ENCODE results near the gene NOXA1.

The NOXA1 gene

DNA sequence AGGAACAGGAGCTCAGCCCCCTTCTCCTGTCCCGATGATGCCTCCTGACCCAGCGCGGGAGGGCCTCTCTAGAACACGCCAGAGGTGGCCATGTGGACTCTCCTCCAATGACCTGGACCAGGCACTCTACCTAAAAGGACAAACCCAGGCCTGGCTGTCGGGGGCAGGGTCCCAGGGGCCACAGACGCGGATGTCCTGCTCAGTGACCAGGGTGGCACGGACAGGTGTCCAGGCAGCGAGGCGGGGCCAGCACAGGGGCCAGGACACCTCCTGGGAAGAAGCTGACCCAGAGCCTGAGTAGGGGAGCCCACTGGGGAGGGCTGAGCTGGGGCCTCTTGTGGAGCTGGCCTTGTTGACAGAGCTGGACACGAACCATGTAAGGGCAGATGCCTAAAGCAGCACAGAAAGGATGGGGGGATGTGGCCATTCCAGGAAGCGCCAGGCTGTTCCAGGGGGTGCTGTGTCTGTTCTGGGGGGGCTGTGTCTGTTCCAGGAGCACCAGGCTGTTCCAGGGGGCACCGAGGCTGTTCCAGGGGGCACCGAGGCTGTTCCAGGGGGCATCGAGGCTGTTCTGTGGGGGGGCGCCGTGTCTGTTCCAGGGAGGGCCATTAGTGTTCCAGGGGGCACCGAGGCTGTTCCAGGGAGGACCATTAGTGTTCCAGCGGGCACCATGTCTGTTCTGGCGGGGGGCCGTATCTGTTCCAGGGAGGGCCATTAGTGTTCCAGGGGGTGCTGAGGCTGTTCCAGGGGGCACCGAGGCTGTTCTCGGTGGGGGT lies 30.8 kb upstream of the NOXA1 start:
- H3K4me3 ChIP-seq (ENCODE audit: low read length): no peak overlapping the region

DNA sequence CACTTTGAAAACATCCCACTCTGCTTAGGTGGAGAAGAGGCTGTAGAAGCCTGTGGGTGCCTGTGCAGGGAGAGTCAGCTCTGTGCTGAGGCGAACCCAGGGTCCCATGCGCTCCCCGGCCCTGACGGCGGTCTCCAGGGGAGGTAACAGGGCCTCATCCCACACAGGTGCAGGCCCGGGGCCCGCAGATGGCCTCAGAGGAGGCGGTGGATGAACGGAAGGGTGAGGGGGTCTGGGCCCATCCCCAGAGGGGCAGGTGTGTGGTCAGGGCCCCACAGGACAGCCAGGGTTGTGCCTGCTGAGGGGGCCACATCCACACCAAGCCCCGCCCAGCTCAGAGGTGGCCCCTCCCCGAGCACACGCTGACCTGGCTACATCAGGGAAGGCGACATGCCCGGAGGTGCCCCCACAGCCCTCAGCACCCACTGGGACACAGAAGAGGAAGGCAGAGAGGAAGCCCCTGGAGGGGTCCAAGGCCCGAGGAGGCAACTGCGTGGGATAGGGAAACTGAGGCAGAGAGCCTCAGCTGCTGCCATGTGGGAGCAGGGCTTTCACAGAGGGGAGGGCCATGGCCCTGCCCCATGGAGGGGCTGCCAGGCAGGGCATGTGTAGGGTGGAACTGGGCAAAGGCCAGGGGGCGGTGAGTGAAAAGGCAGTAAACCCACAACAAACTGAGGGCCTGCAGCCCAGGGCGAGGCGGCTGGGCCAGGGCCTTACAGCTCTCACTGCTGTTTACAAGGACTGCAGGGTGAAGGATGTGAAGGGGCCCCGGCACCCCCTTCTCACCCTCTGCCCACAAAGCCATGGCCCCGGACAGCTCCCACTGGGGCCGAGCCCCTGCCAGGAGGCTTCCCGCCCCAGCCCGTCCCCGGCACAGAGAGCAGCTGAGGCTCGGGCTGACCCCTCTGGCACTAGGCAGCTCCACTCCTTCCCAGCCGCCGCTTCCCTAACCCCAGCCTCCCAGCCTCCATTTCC lies 29.7 kb upstream of the NOXA1 start:
- Histone ChIP-seq H3K4me1 (ENCODE audit: control insufficient read depth, insufficient read depth, low read length) (no peaks in the 10 kb centered on the region), H3K9ac (ENCODE audit: low read length) (no peak overlapping the region), H3K27ac (ENCODE audit: low read depth, low read length) (no peak overlapping the region), H3K27me3 (ENCODE audit: control insufficient read depth, insufficient read depth, low read length) (no peaks in the 10 kb centered on the region), H3K36me3 (ENCODE audit: control insufficient read depth, insufficient read depth, low read length) (no peaks in the 10 kb centered on the region), H3K4me3 (ENCODE audit: low read length) (no peak overlapping the region)

More for the DNA sequence above, 30.8 kb upstream of the NOXA1 start:
- Histone ChIP-seq H3K9ac (ENCODE audit: low read length) (no peak overlapping the region), H3K4me1 (ENCODE audit: control insufficient read depth, insufficient read depth, low read length) (no peaks in the 10 kb centered on the region), H3K27me3 (ENCODE audit: control insufficient read depth, insufficient read depth, low read length) (no peaks in the 10 kb centered on the region), H3K36me3 (ENCODE audit: control insufficient read depth, insufficient read depth, low read length) (no peaks in the 10 kb centered on the region), H3K27ac (ENCODE audit: low read depth, low read length) (no peak overlapping the region)

DNA sequence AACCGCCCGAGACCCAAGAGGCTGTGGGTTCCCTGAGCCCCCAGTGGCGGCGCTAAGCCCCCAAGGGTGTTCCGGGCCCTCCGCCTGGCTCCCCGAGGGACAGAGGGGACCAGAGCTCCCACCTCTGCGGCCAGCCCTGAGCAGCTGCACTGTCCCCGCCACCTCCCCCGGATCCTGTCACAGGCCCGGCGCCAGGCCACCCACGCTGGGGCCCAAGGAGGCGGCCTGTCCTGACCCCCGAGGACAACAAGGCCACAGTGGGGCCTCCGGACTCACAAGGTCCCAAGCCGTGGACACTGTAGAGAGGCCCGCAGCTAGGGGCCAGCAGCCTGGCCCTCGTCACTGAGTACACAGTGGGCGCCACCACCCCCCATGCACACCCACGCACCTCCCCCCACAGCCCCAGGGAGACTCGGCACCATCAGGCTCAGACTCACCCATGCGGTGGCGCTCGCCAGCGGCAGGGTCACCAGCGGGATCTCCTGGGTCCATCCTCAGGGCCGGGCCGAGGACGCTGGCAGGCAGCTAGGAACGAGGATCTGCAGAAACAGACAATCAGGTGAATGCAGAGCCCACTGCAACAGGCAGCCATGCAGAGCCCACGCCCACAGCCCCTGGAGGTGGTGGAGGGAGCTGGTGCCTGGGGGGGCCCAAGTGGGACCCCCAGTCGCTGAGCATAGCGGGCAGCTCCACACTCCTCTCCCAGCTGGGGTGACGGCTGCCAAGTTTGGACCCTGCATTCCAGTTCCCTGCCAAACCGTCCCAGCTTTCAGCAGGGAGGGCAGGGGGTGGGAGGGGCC lies 28.1 kb upstream of the NOXA1 start:
- no peaks in the 10 kb centered on the region for H3K27me3 ChIP-seq (ENCODE audit: control insufficient read depth, insufficient read depth, low read length)
- no peak overlapping the region for H3K27ac ChIP-seq (ENCODE audit: low read depth, low read length)
- H3K36me3 ChIP-seq (ENCODE audit: control insufficient read depth, insufficient read depth, low read length): no peaks in the 10 kb centered on the region
- no peaks in the 10 kb centered on the region for H3K4me1 ChIP-seq (ENCODE audit: control insufficient read depth, insufficient read depth, low read length)
- H3K9ac ChIP-seq (ENCODE audit: low read length): no peak overlapping the region
- H3K4me3 ChIP-seq (ENCODE audit: low read length): no peak overlapping the region

DNA sequence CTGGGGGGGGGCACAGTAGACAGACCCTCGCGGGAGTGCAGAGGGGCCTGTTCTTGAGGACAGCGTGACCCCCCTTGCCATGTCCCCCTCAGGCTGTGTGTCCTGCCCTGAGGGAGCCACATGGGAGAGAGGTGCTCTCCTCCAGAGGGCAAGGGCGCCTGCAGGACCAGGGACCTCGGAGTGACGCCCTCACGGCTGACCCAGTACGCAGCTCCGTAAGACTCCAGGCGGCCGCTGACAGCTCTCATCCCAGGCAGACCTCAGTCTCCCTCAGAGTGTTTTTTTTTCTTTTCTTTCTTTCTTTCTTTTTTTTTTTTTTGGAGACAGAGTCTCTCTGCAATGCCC lies 27.6 kb upstream of the NOXA1 start:
- Histone ChIP-seq H3K36me3 (ENCODE audit: control insufficient read depth, insufficient read depth, low read length) (no peaks in the 10 kb centered on the region), H3K9ac (ENCODE audit: low read length) (no peak overlapping the region), H3K27ac (ENCODE audit: low read depth, low read length) (no peak overlapping the region)

DNA sequence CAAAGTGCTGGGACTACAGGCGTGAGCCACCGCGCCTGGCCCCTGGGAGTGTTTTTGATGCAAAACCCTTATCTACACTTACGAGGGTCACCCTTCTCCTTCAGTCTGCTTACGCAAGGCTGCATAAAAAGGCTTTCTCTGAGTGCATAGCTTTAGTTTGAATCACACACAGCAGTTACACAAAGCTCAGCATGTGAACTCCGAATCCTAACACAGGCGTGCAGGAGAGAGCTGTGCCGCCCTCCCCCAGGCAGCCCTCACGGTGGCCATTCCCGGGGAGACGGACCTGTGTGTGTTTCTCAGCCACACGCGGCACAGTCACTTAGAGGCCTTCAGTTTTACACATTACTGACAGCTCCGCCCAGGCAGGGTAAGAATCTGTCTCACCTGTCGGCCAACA lies 27.0 kb upstream of the NOXA1 start:
- H3K36me3 ChIP-seq (ENCODE audit: control insufficient read depth, insufficient read depth, low read length): no peaks in the 10 kb centered on the region
- no peak overlapping the region for H3K27ac ChIP-seq (ENCODE audit: low read depth, low read length)
- H3K4me1 ChIP-seq (ENCODE audit: control insufficient read depth, insufficient read depth, low read length): no peaks in the 10 kb centered on the region
- no peak overlapping the region for H3K4me3 ChIP-seq (ENCODE audit: low read length)
- H3K27me3 ChIP-seq (ENCODE audit: control insufficient read depth, insufficient read depth, low read length): no peaks in the 10 kb centered on the region
- H3K9ac ChIP-seq (ENCODE audit: low read length): no peak overlapping the region

More for the DNA sequence above, 27.6 kb upstream of the NOXA1 start:
- H3K4me3 ChIP-seq (ENCODE audit: low read length): no peak overlapping the region
- H3K27me3 ChIP-seq (ENCODE audit: control insufficient read depth, insufficient read depth, low read length): no peaks in the 10 kb centered on the region
- no peaks in the 10 kb centered on the region for H3K4me1 ChIP-seq (ENCODE audit: control insufficient read depth, insufficient read depth, low read length)

DNA sequence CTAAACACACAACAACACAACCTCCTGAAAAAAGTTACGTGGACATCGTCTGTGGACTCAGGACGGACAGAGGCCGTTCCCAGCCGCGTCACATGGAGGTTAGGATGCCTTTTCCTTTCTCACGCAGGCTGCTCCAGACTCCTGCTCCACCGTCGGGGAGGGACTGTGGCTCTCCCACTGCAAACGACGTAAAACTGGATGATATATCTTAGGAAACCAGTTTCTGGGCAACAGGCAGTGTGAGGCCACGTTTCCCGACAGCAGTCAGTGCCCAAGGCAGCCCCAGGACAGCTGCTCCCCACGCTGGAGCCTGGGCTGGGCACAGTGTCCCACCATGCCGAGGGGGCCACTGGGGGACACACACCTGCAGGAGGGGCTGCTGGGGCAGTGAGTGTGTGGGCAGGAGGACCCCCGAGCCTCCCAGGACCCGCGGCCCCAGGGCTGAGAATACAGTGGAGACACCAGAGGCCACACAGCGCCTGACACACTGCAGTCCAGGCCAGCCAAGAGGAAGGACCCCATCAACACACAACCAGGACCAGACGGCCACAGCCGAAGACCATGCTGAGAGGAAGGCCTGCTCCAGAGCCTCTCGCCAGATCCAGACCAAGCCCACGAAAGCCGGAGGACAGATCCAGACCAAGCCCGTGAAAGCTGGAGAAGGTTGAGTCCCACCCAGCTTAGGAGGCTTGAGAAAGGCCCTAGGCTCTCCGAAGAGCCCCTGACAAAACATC lies 26.4 kb upstream of the NOXA1 start:
- no peak overlapping the region for H3K27ac ChIP-seq (ENCODE audit: low read depth, low read length)
- no peaks in the 10 kb centered on the region for H3K36me3 ChIP-seq (ENCODE audit: control insufficient read depth, insufficient read depth, low read length)
- no peaks in the 10 kb centered on the region for H3K4me1 ChIP-seq (ENCODE audit: control insufficient read depth, insufficient read depth, low read length)
- H3K27me3 ChIP-seq (ENCODE audit: control insufficient read depth, insufficient read depth, low read length): no peaks in the 10 kb centered on the region
- no peak overlapping the region for H3K4me3 ChIP-seq (ENCODE audit: low read length)
- no peak overlapping the region for H3K9ac ChIP-seq (ENCODE audit: low read length)

DNA sequence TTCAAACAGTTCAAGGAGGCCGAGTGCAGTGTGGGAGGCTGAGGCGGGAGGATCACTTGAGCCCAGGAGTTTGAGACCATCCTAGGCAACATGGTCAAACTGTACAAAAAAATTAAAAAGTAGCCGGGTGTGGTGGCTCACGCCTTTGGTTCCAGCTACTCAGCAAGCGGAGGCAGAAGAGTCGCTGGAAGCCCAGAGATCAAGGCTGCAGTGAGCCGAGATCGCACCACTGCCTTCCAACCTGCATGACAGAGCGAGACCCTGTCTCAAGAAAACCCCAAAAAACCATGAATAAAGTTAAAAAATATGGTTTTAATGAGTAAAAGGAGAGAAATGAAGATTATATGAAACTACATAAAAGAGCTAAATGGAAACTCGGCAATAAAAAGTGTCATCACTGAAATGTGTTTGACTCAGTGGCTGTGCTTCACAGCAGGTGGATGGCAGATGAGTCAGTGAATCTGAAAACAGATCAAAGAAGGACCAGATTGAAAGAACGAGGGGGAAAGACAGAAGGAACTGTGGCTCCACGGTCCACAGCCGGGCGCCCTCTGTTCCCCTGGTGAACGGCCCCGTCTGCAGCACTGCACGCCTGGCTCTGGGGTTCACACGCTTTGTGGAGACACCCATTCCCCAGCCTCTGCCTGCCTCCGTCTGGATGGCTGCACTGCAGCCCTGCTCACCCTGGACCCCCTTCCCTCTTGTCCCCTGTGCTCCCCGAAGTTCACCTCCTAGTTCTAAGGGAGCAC lies 25.3 kb upstream of the NOXA1 start:
- no peak overlapping the region for H3K27ac ChIP-seq (ENCODE audit: low read depth, low read length)
- no peaks in the 10 kb centered on the region for H3K27me3 ChIP-seq (ENCODE audit: control insufficient read depth, insufficient read depth, low read length)
- no peaks in the 10 kb centered on the region for H3K36me3 ChIP-seq (ENCODE audit: control insufficient read depth, insufficient read depth, low read length)
- H3K4me3 ChIP-seq (ENCODE audit: low read length): no peak overlapping the region
- no peaks in the 10 kb centered on the region for H3K4me1 ChIP-seq (ENCODE audit: control insufficient read depth, insufficient read depth, low read length)
- no peak overlapping the region for H3K9ac ChIP-seq (ENCODE audit: low read length)

DNA sequence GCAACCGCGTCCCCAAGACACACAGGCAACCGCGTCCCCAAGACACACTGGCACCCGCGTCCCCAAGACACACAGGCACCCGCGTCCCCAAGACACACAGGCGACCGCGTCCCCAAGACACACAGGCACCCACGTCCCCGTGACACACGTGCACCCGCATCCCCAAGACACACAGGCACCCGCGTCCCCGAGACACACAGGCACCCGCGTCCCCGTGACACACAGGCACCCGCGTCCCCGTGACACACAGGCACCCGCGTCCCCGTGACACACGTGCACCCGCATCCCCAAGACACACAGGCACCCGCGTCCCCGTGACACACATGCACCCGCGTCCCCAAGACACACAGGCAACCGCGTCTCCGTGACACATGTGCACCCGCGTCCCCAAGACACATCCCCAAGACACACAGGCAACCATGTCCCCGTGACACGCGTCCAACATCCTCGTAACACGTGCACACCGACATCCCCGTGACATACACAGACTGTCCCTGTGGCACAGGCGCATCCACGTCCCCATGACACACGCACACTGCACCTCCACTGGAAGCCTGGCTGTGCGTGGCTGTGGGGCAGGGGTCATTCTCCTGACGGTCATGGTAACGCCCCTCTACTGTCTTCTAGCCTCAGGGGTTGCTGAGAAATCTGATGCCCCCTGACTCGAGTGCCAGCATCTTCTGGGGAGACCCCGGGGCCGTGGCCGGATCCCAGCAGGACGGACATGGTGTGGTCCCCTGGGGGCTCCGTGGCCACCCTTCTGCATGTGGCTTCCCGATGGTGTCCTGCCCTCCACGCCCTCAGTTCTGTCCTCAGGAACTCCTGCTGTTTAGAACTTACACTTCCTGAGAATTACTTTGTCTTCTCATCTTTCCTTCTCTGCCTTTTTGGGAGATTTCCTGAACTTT lies 24.4 kb upstream of the NOXA1 start:
- Histone ChIP-seq H3K4me1 (ENCODE audit: control insufficient read depth, insufficient read depth, low read length) (no peaks in the 10 kb centered on the region), H3K9ac (ENCODE audit: low read length) (no peak overlapping the region), H3K27ac (ENCODE audit: low read depth, low read length) (no peak overlapping the region), H3K27me3 (ENCODE audit: control insufficient read depth, insufficient read depth, low read length) (no peaks in the 10 kb centered on the region), H3K36me3 (ENCODE audit: control insufficient read depth, insufficient read depth, low read length) (no peaks in the 10 kb centered on the region), H3K4me3 (ENCODE audit: low read length) (no peak overlapping the region)

DNA sequence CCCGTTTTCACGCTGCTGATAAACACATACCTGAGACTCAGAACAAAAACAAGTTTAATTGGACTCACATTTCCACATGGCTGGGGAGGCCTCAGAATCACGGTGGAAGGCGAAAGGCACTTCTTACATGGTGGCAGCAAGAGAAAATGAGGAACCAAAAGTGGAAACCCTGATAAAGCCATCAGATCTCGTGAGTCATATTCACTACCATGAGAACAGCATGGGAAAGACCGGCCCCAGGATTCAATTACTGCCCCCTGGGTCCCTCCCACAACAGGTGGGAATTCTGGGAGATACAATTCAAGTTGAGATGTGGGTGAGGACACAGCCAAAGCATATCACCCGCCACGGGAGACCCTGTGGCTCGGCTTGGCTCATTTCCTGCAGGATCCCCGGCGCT lies 20.4 kb upstream of the NOXA1 start:
- Histone ChIP-seq H3K27ac (ENCODE audit: low read depth, low read length) (no peak overlapping the region), H3K4me3 (ENCODE audit: low read length) (no peak overlapping the region), H3K36me3 (ENCODE audit: control insufficient read depth, insufficient read depth, low read length) (no peaks in the 10 kb centered on the region), H3K9ac (ENCODE audit: low read length) (no peak overlapping the region), H3K4me1 (ENCODE audit: control insufficient read depth, insufficient read depth, low read length) (no peaks in the 10 kb centered on the region), H3K27me3 (ENCODE audit: control insufficient read depth, insufficient read depth, low read length) (no peaks in the 10 kb centered on the region)

DNA sequence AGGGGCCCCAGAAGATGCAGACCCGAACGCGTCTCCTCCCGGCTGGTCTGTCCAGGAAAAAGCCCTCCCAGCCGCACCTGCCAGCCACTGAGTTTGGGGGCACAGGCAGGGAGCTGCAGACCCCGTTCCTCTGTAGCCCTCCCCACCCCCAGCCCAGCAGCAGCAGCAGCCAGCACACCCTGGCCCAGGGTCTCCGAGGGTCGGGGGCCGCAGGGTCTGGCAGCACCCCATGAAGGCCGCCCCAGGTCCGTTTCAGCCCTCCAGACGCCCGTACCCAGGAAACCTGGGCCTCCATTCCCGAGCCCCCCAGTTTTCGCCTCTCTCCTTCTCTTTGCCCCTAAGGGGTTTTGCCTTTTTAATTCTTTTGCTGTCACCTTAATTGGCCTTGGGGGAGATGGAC lies 19.9 kb upstream of the NOXA1 start:
- Histone ChIP-seq H3K27ac (ENCODE audit: low read depth, low read length) (no peak overlapping the region), H3K9ac (ENCODE audit: low read length) (no peak overlapping the region), H3K4me3 (ENCODE audit: low read length) (no peak overlapping the region), H3K4me1 (ENCODE audit: control insufficient read depth, insufficient read depth, low read length) (no peaks in the 10 kb centered on the region), H3K36me3 (ENCODE audit: control insufficient read depth, insufficient read depth, low read length) (no peaks in the 10 kb centered on the region), H3K27me3 (ENCODE audit: control insufficient read depth, insufficient read depth, low read length) (no peaks in the 10 kb centered on the region)
